GM12874 (cell line): ENCODE results near the gene NCAPD2.

Experiments
- TF ChIP-seq, protein P1 (sequence below): IDR thresholded peaks from 2 replicates; pipeline ENCODE4 v1.5.1; 2011; ENCODE audit warnings: low read depth, mild to moderate bottlenecking, control low read depth, low read length, moderate library complexity; ENCODE audit not compliant: insufficient read depth

The NCAPD2 gene

DNA sequence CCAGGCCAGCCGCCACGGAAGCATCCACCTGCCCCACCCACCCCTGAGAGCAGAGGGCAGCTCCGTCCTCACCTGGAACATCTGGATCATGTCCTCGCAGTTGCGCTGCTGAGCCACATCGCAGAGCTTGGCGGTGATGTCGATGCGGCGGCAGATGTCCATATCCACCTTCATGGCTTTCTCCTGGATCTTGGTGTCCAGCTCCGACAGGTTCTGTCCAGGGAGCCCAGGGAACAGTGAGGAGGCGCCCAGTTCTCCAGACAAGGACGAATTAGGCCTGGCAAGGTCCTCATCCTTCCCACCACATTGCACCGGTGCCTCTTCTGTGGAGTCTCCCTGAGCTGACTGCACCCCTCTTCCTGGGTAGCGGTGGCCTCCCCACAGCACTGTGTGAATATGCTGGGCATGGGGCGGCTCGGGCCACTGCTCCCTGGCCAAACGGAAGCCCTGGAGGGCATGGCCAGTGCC is 55.8 kb downstream of the NCAPD2 start:
- TF ChIP-seq, protein P1, sequence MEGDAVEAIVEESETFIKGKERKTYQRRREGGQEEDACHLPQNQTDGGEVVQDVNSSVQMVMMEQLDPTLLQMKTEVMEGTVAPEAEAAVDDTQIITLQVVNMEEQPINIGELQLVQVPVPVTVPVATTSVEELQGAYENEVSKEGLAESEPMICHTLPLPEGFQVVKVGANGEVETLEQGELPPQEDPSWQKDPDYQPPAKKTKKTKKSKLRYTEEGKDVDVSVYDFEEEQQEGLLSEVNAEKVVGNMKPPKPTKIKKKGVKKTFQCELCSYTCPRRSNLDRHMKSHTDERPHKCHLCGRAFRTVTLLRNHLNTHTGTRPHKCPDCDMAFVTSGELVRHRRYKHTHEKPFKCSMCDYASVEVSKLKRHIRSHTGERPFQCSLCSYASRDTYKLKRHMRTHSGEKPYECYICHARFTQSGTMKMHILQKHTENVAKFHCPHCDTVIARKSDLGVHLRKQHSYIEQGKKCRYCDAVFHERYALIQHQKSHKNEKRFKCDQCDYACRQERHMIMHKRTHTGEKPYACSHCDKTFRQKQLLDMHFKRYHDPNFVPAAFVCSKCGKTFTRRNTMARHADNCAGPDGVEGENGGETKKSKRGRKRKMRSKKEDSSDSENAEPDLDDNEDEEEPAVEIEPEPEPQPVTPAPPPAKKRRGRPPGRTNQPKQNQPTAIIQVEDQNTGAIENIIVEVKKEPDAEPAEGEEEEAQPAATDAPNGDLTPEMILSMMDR: no peak

DNA sequence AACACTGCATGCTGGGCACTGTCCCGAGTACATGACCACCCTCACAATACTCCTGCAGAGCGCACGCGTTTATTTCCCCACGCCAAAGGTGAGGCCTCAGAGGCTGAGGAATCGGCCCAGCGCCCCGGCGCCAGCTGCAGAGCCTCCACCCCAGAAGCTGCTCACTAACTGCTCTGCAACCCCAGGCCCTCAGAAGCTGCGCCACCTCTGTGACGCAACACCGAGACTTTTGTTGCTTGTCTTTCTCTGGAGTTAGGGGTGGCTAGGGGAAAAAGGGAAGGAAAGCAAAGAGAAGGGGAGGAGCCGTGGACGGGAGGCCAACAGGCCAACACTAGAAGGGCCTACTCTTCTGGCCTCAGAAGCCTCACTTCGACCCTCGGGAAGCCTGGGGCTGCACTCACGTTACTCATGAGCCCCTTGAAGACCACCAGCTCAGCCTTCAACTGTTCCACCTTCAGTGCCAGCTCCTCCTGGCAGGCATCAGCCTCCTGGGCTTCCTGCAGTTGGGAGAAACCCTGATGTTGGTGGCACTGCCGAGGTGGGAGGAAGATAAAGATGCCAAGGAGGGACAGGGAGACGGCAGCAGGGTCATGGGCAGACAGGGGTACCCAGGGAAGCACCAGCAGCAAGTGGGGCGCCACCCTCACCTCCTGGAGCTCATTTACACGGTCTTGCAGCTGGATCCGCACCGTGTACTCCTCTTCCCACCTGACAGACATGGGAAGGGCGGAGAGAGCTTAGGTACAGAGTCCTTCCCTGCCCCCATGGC is 56.6 kb downstream of the NCAPD2 start:
- TF ChIP-seq, protein P1: no peak

DNA sequence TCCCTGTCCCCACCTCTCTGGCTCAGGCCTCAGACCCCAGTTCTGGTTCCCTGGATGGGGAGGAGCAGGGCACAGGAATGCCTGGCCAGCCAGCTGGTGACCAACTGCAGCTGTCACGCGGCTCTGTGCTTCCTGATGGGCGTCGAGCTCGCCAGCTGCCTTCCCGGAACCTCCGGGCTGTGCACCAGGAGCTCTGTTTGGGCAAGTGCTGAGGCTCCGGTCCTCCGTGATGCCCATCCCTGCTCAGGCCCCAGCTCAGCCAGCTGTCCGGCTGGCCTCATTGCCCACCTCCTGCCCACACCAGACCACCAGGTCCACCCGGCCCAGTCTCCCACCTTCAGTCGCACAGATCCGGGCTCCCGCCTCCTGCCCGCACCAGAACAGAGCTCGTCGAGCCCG is 57.2 kb downstream of the NCAPD2 start:
- TF ChIP-seq, protein P1: no peak

DNA sequence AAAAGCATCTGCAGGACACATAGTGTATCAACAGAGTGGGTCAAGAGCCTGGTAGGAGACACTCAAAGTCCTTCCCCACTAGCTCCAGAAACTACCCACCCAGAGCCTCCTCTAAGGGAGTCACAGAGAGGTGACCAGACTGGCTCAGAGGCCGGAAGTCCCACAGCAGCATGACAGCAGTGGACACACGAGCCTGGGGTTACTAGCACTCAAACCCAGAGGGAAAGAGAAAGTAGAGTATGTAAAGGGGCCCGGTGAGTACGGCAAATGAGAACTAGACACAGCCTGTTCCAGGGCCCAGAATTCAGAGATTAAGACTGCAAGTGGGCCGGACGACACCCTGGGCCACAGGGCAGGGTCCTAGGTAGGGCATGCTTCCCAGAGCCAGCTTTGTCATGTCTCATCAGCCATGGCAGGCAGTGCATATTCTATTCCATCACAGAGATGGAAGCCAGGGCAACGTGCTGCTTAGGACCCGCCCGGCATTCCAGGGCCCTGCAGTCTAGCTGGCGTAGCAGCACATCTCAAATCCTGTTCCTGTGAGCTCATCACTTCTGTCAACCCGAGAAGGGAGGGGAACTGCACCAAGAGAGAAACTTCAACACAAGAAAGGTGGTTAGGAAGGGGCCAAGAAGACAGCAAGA is 57.7 kb downstream of the NCAPD2 start:
- TF ChIP-seq, protein P1: no peak

DNA sequence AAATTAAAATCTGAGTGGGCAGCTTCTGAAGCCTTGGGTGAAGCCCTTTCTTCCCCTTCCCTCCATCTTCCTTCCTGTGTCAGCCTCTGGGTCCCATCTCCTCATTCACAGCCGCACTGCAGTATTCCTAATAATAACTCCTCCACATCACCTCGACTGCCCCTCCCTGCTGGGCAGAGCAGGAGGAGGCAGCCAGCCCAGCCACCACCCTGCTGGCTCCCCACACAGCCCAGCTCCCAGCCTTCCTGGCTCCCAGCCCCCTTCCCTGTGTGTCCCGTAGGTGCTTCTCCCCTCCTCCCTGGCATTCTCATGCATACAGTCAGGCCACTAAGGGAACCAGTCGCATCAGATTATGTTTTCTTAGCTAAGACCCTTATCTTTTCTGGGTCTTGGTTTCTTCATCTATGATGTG is 58.2 kb downstream of the NCAPD2 start:
- TF ChIP-seq, protein P1: no peak

DNA sequence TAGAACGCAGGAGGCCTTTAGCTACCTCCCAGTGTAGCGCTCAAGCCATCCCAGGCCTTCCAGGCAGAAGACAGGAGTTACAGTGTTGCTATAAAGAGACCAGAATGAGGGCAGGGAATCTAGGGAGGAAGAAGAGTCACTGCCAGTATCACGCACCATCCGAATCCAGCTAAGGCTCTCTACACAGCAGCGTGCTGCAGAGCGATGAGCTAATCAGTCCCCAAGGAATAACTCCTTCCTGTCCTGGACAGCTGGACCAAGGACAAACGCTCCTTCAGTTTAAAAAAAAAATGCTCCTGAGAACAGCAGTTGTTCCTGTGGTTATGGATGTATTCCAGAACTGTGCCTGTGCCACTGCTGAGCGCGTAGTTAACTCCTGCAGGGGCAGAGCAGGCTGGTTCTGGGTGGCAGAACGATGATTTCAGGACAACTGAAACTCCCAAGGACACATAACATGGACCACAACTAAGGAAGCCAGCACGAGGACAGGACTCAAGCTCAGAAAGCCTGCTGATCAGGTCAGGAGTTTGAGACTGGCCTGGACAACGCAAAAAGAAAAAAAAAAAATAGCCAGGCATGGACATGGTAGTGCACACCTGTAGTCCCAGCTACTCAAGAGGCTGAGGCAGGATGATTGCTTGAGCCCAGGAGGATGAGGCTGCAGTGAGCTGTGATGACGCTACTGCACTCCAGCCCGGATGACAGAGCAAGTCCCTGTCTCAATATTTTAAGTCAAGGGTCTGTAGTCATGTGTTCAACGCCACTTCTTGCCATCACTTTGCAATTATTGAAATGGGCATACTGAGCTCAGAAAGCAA is 59.4 kb downstream of the NCAPD2 start:
- TF ChIP-seq, protein P1: no peak
